Peyer's patch (tissue), 4 donors: ENCODE results near the gene NAGLU. TPM values are rescaled to one million over a fixed set of nuclear protein-coding genes. Genes with fewer than 3 reads are reported as not detected.

Experiments
- DNase-seq, 3 donors: peaks; one replicate each; pipeline ENCODE4 v3.0.0-alpha.2; 2017 to 2019
- H3K27ac ChIP-seq, 4 donors: fragments of 200-600 bp; sonication (generic); one replicate each; pipeline ENCODE4 v1.5.1; 2016 to 2019
- H3K27me3 ChIP-seq, 2 donors: fragments of 200-600 bp; sonication (generic); one replicate each; pipeline ENCODE4 v1.5.1; 2019
- H3K36me3 ChIP-seq, 3 donors: fragments of 200-600 bp; sonication (generic); one replicate each; pipeline ENCODE4 v1.5.1; 2016 to 2019
- H3K4me1 ChIP-seq, 4 donors: fragments of 200-600 bp; sonication (generic); one replicate each; pipeline ENCODE4 v1.5.1; 2016 to 2019
- H3K4me3 ChIP-seq, 4 donors: fragments of 200-600 bp; sonication (generic); 1 replicate in 3 of 4; 2 replicates in 1 of 4; pipeline ENCODE4 v1.5.1; 2016 to 2019; ENCODE audit warnings: mild to moderate bottlenecking in 1 of 4
- H3K9me3 ChIP-seq, 4 donors: fragments of 200-600 bp; sonication (generic); one replicate each; pipeline ENCODE4 v1.5.1; 2016 to 2019; ENCODE audit warnings: mild to moderate bottlenecking in 1 of 4
- CTCF ChIP-seq, 6 experiments: fragments of 450-650 bp in 4 of 6; fragments of 200-600 bp in 2 of 6; sonication (generic) in 1 of 6; IDR thresholded peaks; one replicate each; pipeline ENCODE4 v1.5.1; 2017 to 2019; ENCODE audit warnings: antibody characterized with exemption in 6 of 6, mild to moderate bottlenecking in 3 of 6, moderate library complexity in 1 of 6
- POLR2A ChIP-seq, 2 donors: fragments of 450-650 bp; IDR thresholded peaks; one replicate each; pipeline ENCODE4 v1.5.1; 2017; ENCODE audit warnings: antibody characterized with exemption in 2 of 2, mild to moderate bottlenecking in 2 of 2, moderate library complexity in 2 of 2
- total RNA-seq, 4 donors: library from RNA; depleted of rRNA; stranded (reverse); fragments of >200 nt; gene quantifications; one replicate each; pipeline ENCODE4 v1.1.0, GENCODE V29; 2016

The NAGLU gene
- 10 to 100 TPM; 12.4 to 79.2 (median 62.7) TPM for total RNA-seq

GRCh38 chr17:42536048-42536371, at the start of gene NAGLU:
Gene NAGLU (plus strand): TSS chr17:42536241. CDS start chr17:42536273, 32 bp downstream.
- no peaks in the 10 kb centered on the region for H3K27me3 ChIP-seq
- peak within 1 kb of the TSS; percentile 85 to 98 (median 88) for H3K27ac ChIP-seq
- H3K36me3 ChIP-seq = peaks cover 0 to 16% (median 0%) of the 10 kb centered on the region in 3 donors
- peak; percentile 97 to 98 (median 97) for DNase-seq
- peaks cover 4 to 30% (median 10%) of the 10 kb centered on the region in 4 donors for H3K4me1 ChIP-seq
- no peaks in the 10 kb centered on the region for H3K9me3 ChIP-seq
- peak within 1 kb of the TSS; percentile 52 to 96 (median 78) for H3K4me3 ChIP-seq
- TF ChIP-seq POLR2A (IDR thresholded peaks at IDR 0.05) = peak; percentile 49 to 64
- TF ChIP-seq CTCF (IDR thresholded peaks at IDR 0.05) = no peak

DNA sequence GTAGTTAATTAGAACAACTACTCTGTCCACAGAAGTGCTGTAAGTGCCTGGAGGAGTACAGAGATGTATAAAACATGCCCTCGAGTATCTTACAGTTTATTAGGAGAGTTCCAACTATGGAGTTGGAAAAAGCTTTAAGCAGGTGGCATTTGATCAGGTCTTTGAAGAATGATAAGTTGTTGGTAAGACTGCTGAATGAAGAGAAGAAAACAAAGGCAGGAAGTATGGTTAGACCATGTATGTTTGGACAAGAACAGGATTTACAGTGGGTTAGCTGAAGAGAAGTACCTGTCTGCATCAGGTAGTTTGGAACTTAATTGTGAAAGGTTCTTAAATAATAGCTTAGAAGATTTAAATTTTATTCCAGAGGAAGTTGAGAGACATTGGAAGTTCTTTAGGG, 48.0 kb upstream of the NAGLU start:
- Histone ChIP-seq H3K4me1 (peaks cover 0 to 9% (median 0%) of the 10 kb centered on the region in 4 donors), H3K4me3 (no peak overlapping the region), H3K36me3 (peaks cover 0 to 95% (median 0%) of the 10 kb centered on the region in 3 donors), H3K27me3 (no peaks in the 10 kb centered on the region), H3K27ac (no peak overlapping the region), H3K9me3 (no peaks in the 10 kb centered on the region)
- TF ChIP-seq CTCF (IDR thresholded peaks at IDR 0.05) (no peak), POLR2A (IDR thresholded peaks at IDR 0.05) (no peak)
- no peak for DNase-seq

DNA sequence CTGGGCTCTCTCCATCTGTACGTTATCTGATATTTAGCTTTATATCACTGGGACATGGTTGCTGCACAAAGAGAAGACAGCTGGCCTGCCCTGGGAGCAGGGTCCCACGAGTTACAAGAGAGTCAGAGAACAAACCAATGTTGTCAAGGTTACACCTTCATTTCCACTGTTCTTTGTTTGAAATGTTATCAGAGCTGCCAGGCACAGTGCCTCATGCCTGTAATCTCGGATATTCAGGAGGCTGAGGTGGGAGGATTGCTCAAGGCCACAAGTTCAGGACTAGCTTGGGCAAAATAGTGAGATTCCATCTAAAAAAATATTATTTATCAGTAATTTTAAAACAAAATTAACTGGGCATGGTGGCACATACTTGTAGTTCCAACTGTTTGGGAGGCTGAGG, 42.7 kb upstream of the NAGLU start:
- Histone ChIP-seq H3K9me3 (no peaks in the 10 kb centered on the region), H3K27ac (no peak overlapping the region), H3K4me3 (no peak overlapping the region), H3K4me1 (no peaks in the 10 kb centered on the region), H3K27me3 (no peaks in the 10 kb centered on the region), H3K36me3 (peaks cover 0 to 94% (median 0%) of the 10 kb centered on the region in 3 donors)
- DNase-seq = no peak
- TF ChIP-seq CTCF (IDR thresholded peaks at IDR 0.05) (no peak), POLR2A (IDR thresholded peaks at IDR 0.05) (no peak)

GRCh38 chr17:42494673-42495072, 41.4 kb upstream of the NAGLU start:
- Histone ChIP-seq H3K9me3 (no peaks in the 10 kb centered on the region), H3K27ac (no peak overlapping the region), H3K27me3 (no peaks in the 10 kb centered on the region), H3K4me1 (no peaks in the 10 kb centered on the region), H3K36me3 (peaks cover 0 to 97% (median 0%) of the 10 kb centered on the region in 3 donors), H3K4me3 (no peak overlapping the region)
- TF ChIP-seq CTCF (IDR thresholded peaks at IDR 0.05) (no peak), POLR2A (IDR thresholded peaks at IDR 0.05) (no peak)
- no peak for DNase-seq

DNA sequence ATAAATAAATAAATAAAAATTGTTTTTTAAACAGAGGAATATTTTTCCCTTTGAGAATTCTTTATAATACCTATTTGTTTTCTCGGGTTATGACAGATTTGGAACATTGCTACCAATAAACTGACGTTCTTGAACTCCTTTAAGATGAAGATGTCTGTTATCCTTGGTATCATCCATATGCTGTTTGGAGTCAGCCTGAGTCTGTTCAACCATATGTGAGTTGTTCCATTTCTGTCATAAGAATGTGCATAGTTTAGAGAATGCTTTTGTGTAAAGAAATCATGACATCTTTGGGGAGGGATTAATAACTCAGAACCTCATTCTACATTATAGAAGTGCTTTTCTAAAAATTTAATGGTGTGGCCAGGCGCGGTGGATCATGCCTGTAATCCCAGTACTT, 37.2 kb upstream of the NAGLU start:
- Histone ChIP-seq H3K36me3 (peaks cover 0 to 98% (median 0%) of the 10 kb centered on the region in 3 donors), H3K27ac (no peak overlapping the region), H3K27me3 (no peaks in the 10 kb centered on the region)

More for the DNA sequence above, 37.2 kb upstream of the NAGLU start:
- Histone ChIP-seq H3K9me3 (no peaks in the 10 kb centered on the region), H3K4me1 (no peaks in the 10 kb centered on the region), H3K4me3 (no peak overlapping the region)
- no peak for DNase-seq
- TF ChIP-seq POLR2A (IDR thresholded peaks at IDR 0.05) (no peak), CTCF (IDR thresholded peaks at IDR 0.05) (no peak)
